ENCODE data around the gene MEST.

DNA sequence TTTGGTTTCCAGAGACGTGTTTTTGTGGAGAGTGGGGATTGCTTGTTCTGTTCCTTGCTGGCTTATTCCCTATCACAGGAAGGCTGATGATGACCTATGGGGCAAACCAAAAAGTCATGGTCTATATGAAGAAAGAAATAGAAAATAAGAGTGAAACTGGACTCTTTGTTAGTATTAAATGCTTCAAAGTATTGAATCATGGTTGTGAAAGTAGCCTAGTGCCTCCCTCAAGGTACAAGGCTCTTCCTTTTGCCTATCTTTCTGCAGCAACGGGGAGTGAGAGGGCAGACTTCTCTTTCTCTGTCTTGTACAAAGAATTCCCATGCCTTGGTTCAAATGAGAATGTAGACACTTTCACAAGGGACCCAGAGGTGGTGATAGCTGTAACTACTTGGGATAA, 9.0 kb downstream of the MEST start:
- TF ChIP-seq POLR2A (IDR thresholded peaks at IDR 0.05; ENCODE audit: low read depth, low read length) (no peak), POLR2AphosphoS5 (IDR thresholded peaks at IDR 0.05; ENCODE audit: low read depth, low read length) (no peak), PAX5 (IDR thresholded peaks at IDR 0.05; ENCODE audit: insufficient read depth, low read length, severe bottlenecking) (no peak)

Data from GM12891 (cell line).